Activated T-cell treated with anti-CD3 and anti-CD28 coated beads for 4 hours (primary cell): Measurements from ENCODE around the gene A1CF.
"Not testable (repeated sequence)": the region's sequence is repeated elsewhere in the genome, so short reads cannot be mapped to it uniquely, and the experiment has no call there.

Source experiments
- DNase-seq: peaks from one replicate; pipeline ENCODE4 v3.0.0-alpha.2; 2020

A1CF gene

GRCh38 chr10:50780036-50780435, 105.4 kb downstream of the A1CF start:
- not testable (repeated sequence) for DNase-seq

- DNase-seq = not testable (repeated sequence)
Measured at GRCh38 chr10:50774868-50775267, 110.6 kb downstream of the A1CF start.

- DNase-seq = not testable (repeated sequence)
Measured at GRCh38 chr10:50772042-50772441, 113.4 kb downstream of the A1CF start.

- DNase-seq = not testable (repeated sequence)
Measured at GRCh38 chr10:50766774-50767513, 118.5 kb downstream of the A1CF start.
